Hepatocyte (in vitro differentiated cells): ENCODE measurements around the gene GRHPR. TPM values are rescaled to one million over a fixed set of nuclear protein-coding genes. Genes with fewer than 3 reads are reported as not detected.

ENCODE experiments used
- DNase-seq: peaks from one replicate; pipeline ENCODE4 v3.0.0-alpha.2; 2016; ENCODE audit warnings: low spot score
- H2AFZ ChIP-seq: fragments of 200-600 bp; sonication (generic); 2 replicates; pipeline ENCODE4 v1.6.0; 2016; ENCODE audit warnings: antibody characterized with exemption, mild to moderate bottlenecking
- H3K27ac ChIP-seq: fragments of 200-600 bp; sonication (generic); 2 replicates; pipeline ENCODE4 v1.5.1; 2016; ENCODE audit warnings: mild to moderate bottlenecking
- H3K27me3 ChIP-seq: fragments of 200-600 bp; sonication (generic); 2 replicates; pipeline ENCODE4 v1.6.1; 2016
- H3K36me3 ChIP-seq: fragments of 200-600 bp; sonication (generic); replicated peaks from 2 replicates; pipeline ENCODE4 v1.5.1; 2016; ENCODE audit warnings: low read depth; ENCODE audit not compliant: insufficient read depth
- H3K4me1 ChIP-seq: fragments of 200-600 bp; sonication (generic); 2 replicates; pipeline ENCODE4 v1.5.1; 2016; ENCODE audit warnings: mild to moderate bottlenecking, moderate library complexity; ENCODE audit not compliant: insufficient read depth
- H3K4me2 ChIP-seq: fragments of 200-600 bp; sonication (generic); 2 replicates; pipeline ENCODE4 v1.6.0; 2016
- H3K4me3 ChIP-seq: fragments of 200-600 bp; sonication (generic); 2 replicates; pipeline ENCODE4 v1.5.1; 2016; ENCODE audit warnings: mild to moderate bottlenecking
- H3K79me2 ChIP-seq: fragments of 200-600 bp; sonication (generic); 2 replicates; pipeline ENCODE4 v1.6.0; 2017; ENCODE audit warnings: mild to moderate bottlenecking
- H3K9me2 ChIP-seq: fragments of 200-600 bp; sonication (generic); replicated peaks from 2 replicates; pipeline ENCODE4 v1.6.0; 2017; ENCODE audit warnings: mild to moderate bottlenecking; ENCODE audit not compliant: insufficient read depth
- H3K9me3 ChIP-seq: fragments of 200-600 bp; sonication (generic); 2 replicates; pipeline ENCODE4 v1.5.1; 2016; ENCODE audit warnings: low read depth, mild to moderate bottlenecking
- H4K20me1 ChIP-seq: fragments of 200-600 bp; sonication (generic); 2 replicates; pipeline ENCODE4 v1.6.0; 2016; ENCODE audit warnings: mild to moderate bottlenecking; ENCODE audit not compliant: insufficient read depth, poor library complexity, severe bottlenecking
- CTCF ChIP-seq: fragments of 200-600 bp; sonication (generic); IDR thresholded peaks from 2 replicates; pipeline ENCODE4 v1.5.1; 2016; ENCODE audit warnings: antibody characterized with exemption, mild to moderate bottlenecking; ENCODE audit not compliant: poor library complexity
- EZH2 ChIP-seq: fragments of 200-600 bp; sonication (generic); IDR thresholded peaks from 2 replicates; pipeline ENCODE4 v1.6.1; 2016; ENCODE audit warnings: antibody characterized with exemption, mild to moderate bottlenecking, borderline replicate concordance
- EZH2phosphoT487 ChIP-seq: fragments of 200-600 bp; sonication (generic); IDR thresholded peaks from one replicate; pipeline ENCODE4 v1.6.1; 2018; ENCODE audit warnings: antibody characterized with exemption, mild to moderate bottlenecking, low read depth, moderate library complexity; ENCODE audit not compliant: unreplicated experiment, severe bottlenecking
- WGBS: methylation state at CpG from one replicate; pipeline ENCODE4 v1.1.6; 2016; ENCODE audit warnings: low lambda C conversion rate; ENCODE audit errors: missing lambda C conversion rate; 5-methylcytosine and 5-hydroxymethylcytosine counted together
- polyA plus RNA-seq: library from polyadenylated mRNA; unstranded; fragments of >200 nt; fragmentation: Nextera tagmentation; extraction: Ambion mirVana; gene quantifications from 2 replicates; pipeline ENCODE4 v1.2.1, GENCODE V29; 2016
- total RNA-seq: library from RNA; depleted of rRNA; stranded (reverse); fragments of >200 nt; gene quantifications from 2 replicates; pipeline ENCODE4 v1.2.3, GENCODE V29; 2014

The GRHPR gene
- total and polyA plus RNA-seq, 2 experiments from 2014 or later, result 137 to 168 TPM

DNA sequence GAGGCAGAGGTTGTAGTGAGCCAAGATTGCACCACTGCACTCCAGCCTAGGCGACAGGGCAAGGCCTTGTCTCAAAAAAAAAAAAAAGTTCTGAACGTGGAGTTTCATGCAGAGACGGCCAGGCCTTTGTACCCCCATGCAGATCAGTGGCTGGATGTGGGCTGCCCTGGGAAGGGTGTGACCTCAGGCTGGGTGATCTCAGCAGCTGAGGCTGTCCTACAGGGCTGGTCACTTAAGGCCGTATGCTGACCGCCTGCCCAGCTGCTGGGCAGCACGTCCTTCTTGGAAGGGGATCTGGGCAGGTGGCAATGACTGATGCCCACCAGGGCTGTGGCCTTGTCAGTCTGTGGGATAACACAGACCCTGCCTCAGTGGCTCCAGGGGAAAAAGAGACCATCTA is 37.2 kb upstream of the GRHPR start:
- Histone ChIP-seq H3K4me2 (no peak overlapping the region), H3K27ac (no peak overlapping the region), H3K4me3 (no peak overlapping the region), H3K36me3 (no peaks in the 10 kb centered on the region), H3K27me3 (no peaks in the 10 kb centered on the region), H3K9me2 (no peaks in the 10 kb centered on the region), H2AFZ (no peak overlapping the region), H3K79me2 (no peaks in the 10 kb centered on the region), H3K9me3 (no peaks in the 10 kb centered on the region), H4K20me1 (no peaks in the 10 kb centered on the region), H3K4me1 (no peaks in the 10 kb centered on the region)
- no peak for DNase-seq
- 95% methylated on average over 5 of the region's 6 CpGs for WGBS
- no peak for TF ChIP-seq EZH2phosphoT487
- TF ChIP-seq EZH2, result no peak
- no peak for TF ChIP-seq CTCF

- WGBS, result 89% methylated on average over 10 of the region's 10 CpGs
- Histone ChIP-seq H3K4me2 (no peak overlapping the region), H3K27me3 (no peaks in the 10 kb centered on the region), H3K36me3 (no peaks in the 10 kb centered on the region), H3K4me1 (no peaks in the 10 kb centered on the region), H3K9me2 (no peaks in the 10 kb centered on the region), H3K9me3 (no peaks in the 10 kb centered on the region), H3K79me2 (no peaks in the 10 kb centered on the region), H4K20me1 (no peaks in the 10 kb centered on the region), H2AFZ (no peak overlapping the region), H3K27ac (no peak overlapping the region), H3K4me3 (no peak overlapping the region)
- TF ChIP-seq CTCF (no peak), EZH2phosphoT487 (no peak)
- no peak for DNase-seq
These were observed 35.5 kb upstream of the GRHPR start for GRCh38 chr9:37386988-37387387.

DNA sequence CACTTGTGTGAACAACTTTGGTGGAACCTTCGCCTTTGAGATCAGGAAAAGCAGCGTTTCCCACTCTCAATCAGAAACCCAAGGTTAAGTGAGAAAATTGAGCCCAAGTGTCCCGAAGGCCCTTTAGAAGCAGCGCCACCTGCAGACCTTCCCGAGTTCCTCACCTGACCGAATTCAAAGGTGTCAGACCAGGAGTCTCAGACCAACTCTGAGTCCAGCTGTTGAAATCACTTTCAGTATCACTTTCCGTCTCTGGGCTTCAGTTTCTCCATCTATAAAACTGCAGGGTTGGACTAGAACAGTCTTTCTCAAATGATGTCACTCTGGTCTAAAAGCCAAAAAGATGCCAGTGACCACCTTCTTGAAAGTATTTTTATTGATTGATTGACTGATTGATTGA is 31.7 kb upstream of the GRHPR start:
- 30% methylated on average over 7 of the region's 7 CpGs for WGBS
- TF ChIP-seq CTCF (peak; percentile 27), EZH2 (no peak)
- Histone ChIP-seq H3K36me3 (no peaks in the 10 kb centered on the region), H3K4me3 (no peak overlapping the region), H2AFZ (no peak overlapping the region), H3K27ac (no peak overlapping the region), H3K27me3 (no peaks in the 10 kb centered on the region), H3K9me3 (no peaks in the 10 kb centered on the region), H4K20me1 (no peaks in the 10 kb centered on the region), H3K9me2 (no peaks in the 10 kb centered on the region), H3K4me2 (no peak overlapping the region), H3K4me1 (no peaks in the 10 kb centered on the region), H3K79me2 (no peaks in the 10 kb centered on the region)
- DNase-seq, result peak; percentile 52

DNA sequence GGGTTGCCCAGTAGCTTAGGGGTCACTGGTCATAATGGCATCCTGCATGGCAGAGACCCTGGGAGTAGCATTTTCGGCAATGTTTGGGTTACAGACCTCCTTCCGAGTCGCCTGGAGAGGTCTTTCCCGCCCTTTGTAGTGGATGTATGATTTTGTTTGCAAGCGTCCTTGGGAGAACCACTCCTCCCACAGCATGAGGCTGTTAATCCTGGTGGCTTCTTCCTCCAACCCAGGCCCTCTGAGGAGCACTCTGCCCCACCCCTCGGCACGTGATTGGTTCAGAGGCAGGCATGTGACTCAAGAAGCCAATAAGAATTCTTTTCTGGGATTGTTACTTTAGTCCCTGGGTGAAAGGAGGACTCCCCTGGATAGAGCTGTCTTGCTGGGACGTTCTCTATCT is 30.2 kb upstream of the GRHPR start:
- Histone ChIP-seq H2AFZ (no peak overlapping the region), H3K27ac (no peak overlapping the region), H3K4me1 (no peaks in the 10 kb centered on the region), H3K79me2 (no peaks in the 10 kb centered on the region), H3K4me2 (no peak overlapping the region), H3K36me3 (no peaks in the 10 kb centered on the region), H4K20me1 (no peaks in the 10 kb centered on the region), H3K9me3 (no peaks in the 10 kb centered on the region), H3K9me2 (no peaks in the 10 kb centered on the region), H3K27me3 (no peaks in the 10 kb centered on the region), H3K4me3 (no peak overlapping the region)
- TF ChIP-seq CTCF, result no peak
- no peak for TF ChIP-seq EZH2phosphoT487
- TF ChIP-seq EZH2, result no peak
- 79% methylated on average over 8 of the region's 8 CpGs for WGBS
- DNase-seq, result no peak
